ENCODE data around the gene PLAGL1.
"Not testable (repeated sequence)": the region's sequence is repeated elsewhere in the genome, so short reads cannot be mapped to it uniquely, and the experiment has no call there.

Gene PLAGL1

GRCh38 chr6:144008120-144008811 is at the start of gene PLAGL1:
Gene PLAGL1, minus strand, starts transcription at chr6:144008259. Its CDS starts 60,123 bp downstream, at chr6:143948136.
- DNase-seq, result peak; percentile 16

GRCh38 chr6:144055121-144055931 is 47.3 kb upstream of the PLAGL1 start:
- no peak for DNase-seq

- no peak for DNase-seq
These were observed 45.5 kb upstream of the PLAGL1 start for GRCh38 chr6:144053601-144054000.

DNA sequence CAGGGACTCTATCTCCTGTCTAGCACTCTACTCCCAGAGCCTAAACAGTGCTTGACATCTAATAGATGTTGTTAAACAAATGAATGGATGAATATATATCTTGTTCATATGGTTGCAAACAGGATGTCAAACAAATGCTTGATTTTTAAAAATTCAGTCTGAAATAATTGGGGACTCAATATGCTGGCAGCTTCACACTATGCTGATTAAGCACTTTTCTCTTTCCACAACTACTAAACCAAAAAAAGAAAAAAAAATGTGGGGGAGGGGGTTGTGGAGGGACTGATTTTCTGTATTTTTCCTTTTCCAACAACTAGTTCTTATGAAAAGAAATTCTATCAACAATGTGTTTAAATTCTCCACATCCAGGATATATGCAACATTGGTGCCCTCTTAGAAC is 44.4 kb upstream of the PLAGL1 start:
- no peak for DNase-seq

DNA sequence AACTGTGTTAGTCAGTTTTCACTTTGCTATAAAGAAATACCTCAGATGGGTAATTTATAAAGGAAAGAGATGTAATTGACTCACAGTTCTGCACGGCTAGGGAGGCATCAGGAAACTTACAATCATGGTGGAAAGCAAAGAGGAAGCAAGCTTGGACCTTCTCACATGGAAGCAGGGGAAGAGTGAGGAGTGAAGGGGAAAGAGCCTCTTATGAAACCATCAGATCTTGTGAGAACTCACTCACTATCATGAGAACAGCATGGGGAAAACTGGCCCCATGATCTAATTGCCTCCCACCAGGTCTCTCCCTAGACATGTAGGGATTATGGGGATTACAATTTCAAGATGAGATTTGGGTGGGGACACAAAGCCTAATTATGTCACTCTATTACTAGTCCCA is 41.3 kb upstream of the PLAGL1 start:
- no peak for DNase-seq

GRCh38 chr6:144047688-144048087 is 39.6 kb upstream of the PLAGL1 start:
- DNase-seq, result no peak

DNA sequence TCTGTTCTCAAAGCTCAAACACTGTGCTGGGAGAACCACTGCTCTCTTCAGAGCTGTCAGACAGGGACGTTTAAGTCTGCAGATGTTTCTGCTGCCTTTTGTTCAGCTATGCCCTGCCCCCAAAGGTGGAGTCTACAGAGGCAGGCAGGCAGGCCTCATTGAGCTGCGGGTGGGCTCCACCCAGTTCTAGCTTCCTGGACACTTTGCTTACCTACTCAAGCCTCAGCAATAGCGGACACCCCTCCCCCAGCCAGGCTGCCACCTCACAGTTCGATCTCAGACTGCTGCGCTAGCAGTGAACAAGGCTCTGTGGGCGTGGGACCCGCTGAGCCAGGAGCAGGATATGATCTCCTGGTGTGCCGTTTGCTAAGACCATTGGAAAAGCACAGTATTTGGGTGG is 38.6 kb upstream of the PLAGL1 start:
- not testable (repeated sequence) for DNase-seq

GRCh38 chr6:144044989-144045388 is 36.9 kb upstream of the PLAGL1 start:
- DNase-seq, result not testable (repeated sequence)

- DNase-seq, result no peak
These were observed 28.8 kb upstream of the PLAGL1 start for GRCh38 chr6:144036835-144037195.

DNA sequence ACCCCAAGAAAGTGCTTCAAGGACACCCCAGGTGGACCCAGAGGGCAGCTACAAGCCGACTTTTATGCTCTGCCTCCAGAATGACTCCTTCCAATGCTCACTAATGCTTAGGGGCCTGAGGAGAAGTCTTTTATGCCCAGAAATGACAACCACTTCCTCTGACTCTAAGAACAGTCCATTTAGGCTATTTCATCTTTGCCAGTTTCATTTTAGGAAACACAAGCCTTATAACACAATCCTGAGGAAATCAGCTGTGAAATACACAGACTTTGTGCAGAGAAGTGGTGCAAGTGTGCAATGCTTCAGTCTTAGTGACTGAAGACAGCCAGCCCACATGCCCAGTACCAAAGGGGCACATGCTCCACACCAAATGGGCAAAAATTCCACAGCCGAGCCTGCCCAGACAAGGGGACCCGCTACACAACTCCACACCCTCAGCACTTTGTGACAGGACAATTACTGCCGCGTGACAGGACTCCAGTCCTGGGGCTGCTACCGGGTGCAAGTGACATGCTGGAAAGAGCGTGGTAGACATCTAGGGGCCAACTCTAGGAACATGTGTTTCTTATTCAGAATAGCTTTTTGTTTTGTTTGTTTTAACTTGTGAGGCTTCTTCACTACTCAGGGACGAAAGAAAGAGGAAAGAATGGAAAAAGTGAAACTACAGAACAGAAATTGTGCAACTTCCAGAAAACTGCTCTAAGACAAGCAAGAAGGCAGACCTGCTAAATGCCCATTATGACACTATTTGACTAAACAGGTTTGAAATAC is 28.2 kb upstream of the PLAGL1 start:
- no peak for DNase-seq

GRCh38 chr6:144035416-144035815 is 27.4 kb upstream of the PLAGL1 start:
- DNase-seq, result no peak

DNA sequence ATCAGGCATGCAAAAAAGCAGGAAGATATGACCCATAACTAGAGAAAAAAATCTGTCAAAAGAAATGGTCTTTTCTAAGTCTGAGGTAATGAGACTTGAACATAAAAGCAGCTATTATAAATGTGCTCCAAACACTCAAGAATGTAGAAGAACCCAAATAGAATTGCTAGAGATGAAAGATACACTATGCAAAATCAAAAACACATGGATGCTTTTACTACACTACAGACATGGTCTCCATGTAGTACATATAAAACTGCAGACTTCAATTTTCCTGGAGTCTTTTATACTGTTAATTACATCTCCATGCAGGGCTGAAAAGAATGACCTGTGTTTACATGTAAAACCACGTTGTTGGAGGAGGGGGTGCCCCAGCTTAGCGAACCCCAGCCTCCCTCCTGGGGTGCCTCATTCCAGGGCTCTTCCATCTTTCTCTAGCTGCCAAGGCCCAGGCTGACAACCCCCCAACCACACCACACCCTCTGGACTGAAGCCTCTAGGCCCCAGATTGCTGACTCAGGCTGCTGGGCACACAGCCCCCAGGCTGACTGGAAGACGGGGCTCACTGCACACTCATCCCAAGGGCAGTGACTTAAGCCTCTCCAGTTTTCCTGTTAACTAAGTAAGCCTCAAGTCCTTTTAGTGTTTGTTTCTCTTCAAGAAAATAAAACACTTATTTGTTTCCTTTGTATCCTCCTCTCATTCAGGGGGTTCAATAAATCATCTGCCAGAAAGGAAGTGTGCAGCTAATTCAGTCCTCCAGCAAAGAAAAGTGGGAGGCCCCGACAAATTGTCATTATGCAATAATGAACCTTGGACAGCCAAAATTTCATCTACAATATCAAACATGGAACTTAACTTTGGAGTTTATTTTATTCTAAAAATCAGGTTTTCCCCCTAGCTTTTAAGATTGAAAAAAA is 26.0 kb upstream of the PLAGL1 start:
- DNase-seq, result no peak

DNA sequence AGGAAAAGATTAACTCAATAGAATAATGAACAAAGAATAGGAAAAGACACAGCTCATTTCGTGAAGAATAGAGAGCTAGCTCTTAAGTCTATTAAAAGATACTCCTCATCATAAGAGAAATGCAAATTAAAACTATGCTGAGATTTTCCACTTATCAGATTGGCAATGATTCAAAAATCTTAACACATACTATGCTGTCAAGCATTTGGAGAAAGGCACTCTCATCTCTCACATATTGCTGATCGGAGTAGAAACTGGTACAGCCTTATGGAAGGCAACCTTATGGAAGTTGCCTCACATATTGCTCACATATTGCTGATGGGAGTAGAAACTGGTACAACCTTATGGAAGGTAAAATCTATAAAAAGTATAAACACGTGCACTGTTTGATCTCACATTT is 21.4 kb upstream of the PLAGL1 start:
- DNase-seq, result no peak

DNA sequence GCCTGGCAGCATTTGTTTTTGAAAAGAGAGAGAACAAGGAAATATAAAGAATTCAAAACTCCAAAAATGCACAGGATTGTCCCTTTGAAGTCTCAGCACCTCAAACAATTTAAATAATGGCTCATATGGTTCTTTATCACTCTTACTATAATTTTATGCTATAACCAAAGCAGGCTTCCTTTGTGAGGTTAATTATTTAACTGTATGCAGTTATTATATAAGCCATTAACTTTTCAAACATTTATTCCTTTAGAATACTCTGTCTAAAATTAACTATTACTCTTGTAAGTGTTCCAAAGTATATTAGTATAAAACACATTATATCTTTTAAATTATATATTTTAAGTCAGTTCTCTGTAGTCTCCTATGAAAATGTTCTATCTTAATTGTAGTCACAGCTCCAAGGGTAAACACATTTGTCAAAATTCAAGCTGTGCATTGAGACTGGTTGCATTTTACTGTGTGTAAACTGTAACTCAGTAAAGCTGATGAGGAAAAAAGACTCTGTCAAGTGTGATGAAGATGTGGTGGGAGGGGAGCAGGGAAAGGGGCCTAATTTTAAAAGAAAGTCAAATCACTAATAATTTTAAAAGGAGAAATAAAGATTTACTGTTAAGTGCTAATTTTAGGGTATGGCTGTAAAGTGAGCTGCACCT is 20.0 kb upstream of the PLAGL1 start:
- DNase-seq, result no peak

- no peak for DNase-seq
These were observed 15.2 kb upstream of the PLAGL1 start for GRCh38 chr6:144023216-144023615.

DNA sequence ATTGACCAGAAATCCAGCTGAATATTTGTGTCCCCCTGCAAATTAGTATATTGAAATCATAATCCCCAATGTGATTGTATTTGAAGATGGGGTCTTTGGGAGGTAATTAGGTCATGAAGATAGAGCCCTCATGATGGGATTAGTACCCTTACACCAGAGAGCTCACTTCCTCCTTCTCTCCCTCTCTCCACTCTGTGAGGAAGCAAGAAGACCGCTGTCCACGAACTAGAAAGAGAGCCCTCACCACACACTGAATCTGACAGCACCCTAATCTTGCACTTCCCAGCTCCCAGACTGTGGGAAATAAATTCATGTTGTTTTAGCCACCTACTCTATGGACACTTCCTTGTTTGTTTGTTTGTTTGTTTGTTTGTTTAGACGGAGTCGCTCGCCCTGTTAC is 11.9 kb upstream of the PLAGL1 start:
- no peak for DNase-seq

DNA sequence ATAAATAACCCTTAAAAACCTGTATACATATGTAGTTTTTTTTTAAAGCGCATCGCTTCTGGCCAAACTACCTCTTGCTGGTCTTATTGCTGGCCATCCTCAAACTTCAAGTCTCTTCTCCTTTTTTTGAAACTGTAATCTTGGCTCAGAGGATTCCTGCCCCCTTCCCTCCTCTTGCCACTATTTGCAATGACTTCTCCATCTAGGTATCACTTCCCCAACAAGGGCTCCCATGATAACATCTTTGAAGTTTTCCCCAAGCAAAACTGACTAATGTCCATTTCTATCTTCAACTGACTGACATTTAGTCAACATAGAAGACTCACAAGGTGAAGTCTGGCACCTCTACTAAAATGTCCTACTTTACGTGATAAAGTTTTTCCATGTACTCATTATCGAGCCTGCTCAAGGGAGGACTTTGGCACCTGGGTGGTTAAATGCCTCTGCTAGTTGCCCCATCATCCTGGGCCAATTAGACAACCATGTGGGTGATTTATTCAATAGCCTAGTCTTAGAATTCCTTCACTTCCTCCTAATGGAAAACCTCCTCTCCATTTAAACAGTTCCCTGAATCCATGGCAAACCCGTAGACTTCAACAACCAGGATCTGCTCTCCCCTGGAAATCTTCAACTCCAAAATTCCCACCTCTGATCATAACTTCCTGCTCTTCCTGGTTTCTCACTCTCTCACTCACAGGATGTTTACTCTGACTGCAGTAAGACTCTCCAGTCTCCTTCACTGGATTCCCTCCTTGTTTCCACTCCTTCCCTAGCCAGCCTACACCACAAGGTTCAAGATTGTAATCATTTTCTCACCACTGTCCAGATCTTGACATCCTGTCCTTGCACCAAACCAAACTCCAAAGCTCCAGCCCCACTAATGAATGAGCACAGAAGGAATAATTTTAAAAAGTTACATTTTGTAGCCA is 9.4 kb upstream of the PLAGL1 start:
- no peak for DNase-seq

GRCh38 chr6:144013486-144013909 is 5.4 kb upstream of the PLAGL1 start:
- peak; percentile 64 for DNase-seq

DNA sequence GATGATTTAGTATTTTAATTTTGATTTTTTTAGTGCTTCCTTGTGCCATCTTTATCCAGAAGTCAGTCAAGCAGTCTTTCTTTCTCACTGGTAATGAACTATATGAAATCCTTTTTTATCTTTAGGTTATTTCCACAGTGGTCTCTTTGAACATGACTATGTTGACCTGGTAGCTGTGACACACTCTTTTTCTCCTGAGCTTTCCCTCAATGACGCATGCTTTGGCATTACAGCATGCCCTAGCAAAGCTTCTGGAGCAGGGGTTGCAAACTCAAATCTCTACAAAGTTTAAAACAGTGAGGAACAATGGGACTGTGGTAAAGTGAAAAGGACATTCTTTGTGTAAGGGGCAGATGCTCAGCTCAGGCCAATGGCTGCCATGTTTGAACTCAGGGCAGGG is 4.5 kb upstream of the PLAGL1 start:
- DNase-seq, result no peak

- not testable (repeated sequence) for DNase-seq
These were observed 1.6 kb upstream of the PLAGL1 start for GRCh38 chr6:144009628-144010027.

- DNase-seq, result no peak
These were observed 787 bp upstream of the PLAGL1 start for GRCh38 chr6:144008846-144009245.

All from NCI-H2171 treated with DMSO at 0.1 percent for 48 hours (cell line).